Ectodermal cell (in vitro differentiated cells): Measurements from ENCODE around the gene ABCC6.

Experiments
- H3K27ac ChIP-seq: 2 replicates; pipeline ENCODE4 v1.7.0; 2013; ENCODE audit warnings: mild to moderate bottlenecking, low read depth, low read length; ENCODE audit not compliant: insufficient read depth, poor library complexity, severe bottlenecking
- H3K27me3 ChIP-seq: 2 replicates; pipeline ENCODE4 v1.7.0; 2013; ENCODE audit warnings: mild to moderate bottlenecking, low read length; ENCODE audit not compliant: insufficient read depth, control insufficient read depth, poor library complexity, severe bottlenecking
- H3K36me3 ChIP-seq: one replicate; pipeline ENCODE4 v1.7.0; 2013; ENCODE audit warnings: low read length; ENCODE audit not compliant: control insufficient read depth, insufficient read depth
- H3K4me1 ChIP-seq: one replicate; pipeline ENCODE4 v1.7.0; 2013; ENCODE audit warnings: low read length; ENCODE audit not compliant: control insufficient read depth, insufficient read depth
- H3K4me3 ChIP-seq: 2 replicates; pipeline ENCODE4 v1.7.0; 2013; ENCODE audit warnings: low read depth, low read length, control low read depth; ENCODE audit not compliant: insufficient read depth
- H3K9me3 ChIP-seq: 2 replicates; pipeline ENCODE4 v1.7.0; 2013; ENCODE audit warnings: mild to moderate bottlenecking, low read length, moderate library complexity; ENCODE audit not compliant: control insufficient read depth
- WGBS, 2 experiments: methylation state at CpG; one replicate each; pipeline ENCODE4 v1.1.7; 2013; ENCODE audit warnings: missing lambda C conversion rate in 2 of 2; 5-methylcytosine and 5-hydroxymethylcytosine counted together

ABCC6 gene

DNA sequence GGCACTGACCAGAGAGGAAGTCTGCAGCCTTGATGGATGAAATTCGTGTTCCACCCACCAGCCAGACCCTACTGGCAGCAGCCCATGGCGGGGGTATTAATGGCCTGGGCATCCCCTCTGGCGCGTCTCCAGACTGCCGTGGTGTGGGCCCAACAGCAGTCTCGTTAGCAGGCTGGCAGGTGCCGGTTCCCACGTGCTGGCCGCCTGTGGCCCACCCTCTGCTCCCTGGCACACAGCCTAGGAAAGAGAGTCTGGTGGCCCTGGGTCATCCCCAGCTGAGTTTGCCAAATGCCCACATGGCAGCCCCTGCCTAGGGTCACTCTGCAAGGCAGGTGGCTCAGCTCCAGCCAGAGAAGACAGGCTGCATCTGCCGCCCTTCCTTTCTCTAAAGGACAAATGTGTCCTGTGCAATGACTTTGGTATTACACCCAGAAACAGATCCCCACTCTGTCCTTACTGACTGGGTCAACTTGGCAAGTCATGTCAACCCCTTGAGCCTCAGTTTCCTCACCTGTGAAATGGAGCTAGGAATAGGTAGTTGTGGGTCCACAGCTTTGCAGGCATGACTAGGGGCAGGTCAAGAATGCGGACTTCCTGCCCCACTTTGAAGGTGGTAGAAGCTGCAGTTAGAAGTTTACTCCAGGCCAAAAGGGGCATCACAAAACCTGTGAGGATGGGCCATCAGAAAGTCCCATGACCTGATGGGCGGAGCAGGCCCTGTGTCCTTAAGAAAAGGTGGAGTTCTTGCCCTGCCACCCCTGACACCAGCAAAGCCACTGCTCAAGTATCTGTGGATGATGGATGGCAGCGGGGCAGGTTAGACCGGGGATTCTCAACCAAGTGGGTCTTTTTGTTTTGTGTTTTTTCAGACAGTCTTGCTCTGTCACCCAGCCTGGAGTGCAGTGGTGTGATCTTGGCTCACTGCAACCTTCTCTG lies 76.6 kb downstream of the ABCC6 start:
- H3K9me3 ChIP-seq, result no peaks in the 10 kb centered on the region
- peaks cover under 1% of the 10 kb centered on the region for H3K36me3 ChIP-seq
- no peaks in the 10 kb centered on the region for H3K27me3 ChIP-seq
- no peak overlapping the region for H3K4me3 ChIP-seq
- 93% methylated on average over 14 of the region's 14 CpGs for WGBS, 2 experiments
- H3K27ac ChIP-seq, result no peak overlapping the region
- no peaks in the 10 kb centered on the region for H3K4me1 ChIP-seq

DNA sequence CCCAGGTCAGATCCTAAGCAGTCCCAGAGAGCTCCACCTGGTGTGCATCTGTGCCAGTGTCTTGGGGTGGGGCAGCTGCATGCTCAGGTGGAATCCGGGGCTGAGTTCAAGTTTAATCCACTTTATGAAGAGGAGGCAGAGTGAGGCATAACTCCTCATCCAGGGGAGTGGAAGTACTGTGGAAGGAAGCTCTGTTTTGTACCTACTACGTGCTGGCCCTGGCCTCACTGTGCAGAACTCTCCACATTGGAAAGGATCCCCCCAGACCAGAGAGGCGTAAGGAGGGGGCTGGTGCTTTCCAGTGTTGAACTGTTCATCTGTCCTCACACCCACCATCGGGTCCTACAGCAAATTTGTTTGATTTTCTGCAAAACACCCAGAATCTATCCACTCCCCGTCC lies 78.0 kb downstream of the ABCC6 start:
- H3K9me3 ChIP-seq, result no peaks in the 10 kb centered on the region
- WGBS, 2 experiments, result 84% methylated on average over 5 of the region's 5 CpGs
- no peak overlapping the region for H3K4me3 ChIP-seq

DNA sequence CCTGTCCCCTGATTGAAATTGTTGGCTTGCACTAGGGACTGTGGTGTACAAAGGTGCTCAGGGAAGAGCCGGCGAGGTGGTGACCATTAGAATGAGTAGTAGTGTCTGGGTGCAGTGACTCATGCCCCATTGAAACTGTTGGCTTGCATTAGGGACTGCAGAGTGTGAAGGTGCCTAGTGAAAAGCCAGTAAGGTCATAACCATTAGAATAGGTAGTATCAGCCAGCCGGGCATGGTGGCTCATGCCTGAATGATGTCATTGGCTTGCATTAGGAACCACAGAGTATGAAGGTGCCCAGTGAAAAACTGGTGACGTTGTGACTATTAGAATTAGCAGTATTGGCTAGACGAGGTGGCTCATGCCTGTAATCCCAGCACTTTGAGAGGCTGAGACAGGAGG lies 78.9 kb downstream of the ABCC6 start:
- H3K4me1 ChIP-seq, result no peaks in the 10 kb centered on the region
- H3K36me3 ChIP-seq, result peaks cover 13% of the 10 kb centered on the region
- no peak overlapping the region for H3K4me3 ChIP-seq
- no peaks in the 10 kb centered on the region for H3K9me3 ChIP-seq
- no peaks in the 10 kb centered on the region for H3K27me3 ChIP-seq
- 93 to 97% methylated on average over 5 of the region's 5 CpGs for WGBS, 2 experiments
- H3K27ac ChIP-seq, result no peak overlapping the region

More for the DNA sequence above, 78.0 kb downstream of the ABCC6 start:
- peaks cover 13% of the 10 kb centered on the region for H3K36me3 ChIP-seq
- H3K27me3 ChIP-seq, result no peaks in the 10 kb centered on the region
- H3K4me1 ChIP-seq, result no peaks in the 10 kb centered on the region
- H3K27ac ChIP-seq, result no peak overlapping the region

DNA sequence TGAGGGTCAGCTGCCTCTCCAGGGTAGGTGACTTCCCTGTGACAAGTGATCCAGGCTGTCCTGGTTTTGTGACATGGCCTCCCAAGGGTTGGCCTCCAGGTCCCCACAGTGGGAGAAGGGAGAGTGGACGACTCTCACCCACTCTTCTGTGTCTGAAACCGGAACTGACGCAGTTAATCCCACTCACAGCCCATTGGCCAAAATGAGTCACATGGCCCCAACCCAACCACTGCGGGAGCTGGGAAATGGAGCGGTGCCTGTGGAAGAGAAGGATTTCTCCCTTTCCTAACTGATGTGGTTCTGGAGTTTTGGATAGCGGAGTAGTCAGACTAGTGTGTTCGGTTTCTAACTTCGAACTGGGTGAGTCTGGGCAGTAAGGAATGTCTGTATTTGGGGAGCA lies 79.4 kb downstream of the ABCC6 start:
- 90 to 93% methylated on average over 8 of the region's 8 CpGs for WGBS, 2 experiments
- Histone ChIP-seq H3K9me3 (no peaks in the 10 kb centered on the region), H3K4me3 (no peak overlapping the region)

DNA sequence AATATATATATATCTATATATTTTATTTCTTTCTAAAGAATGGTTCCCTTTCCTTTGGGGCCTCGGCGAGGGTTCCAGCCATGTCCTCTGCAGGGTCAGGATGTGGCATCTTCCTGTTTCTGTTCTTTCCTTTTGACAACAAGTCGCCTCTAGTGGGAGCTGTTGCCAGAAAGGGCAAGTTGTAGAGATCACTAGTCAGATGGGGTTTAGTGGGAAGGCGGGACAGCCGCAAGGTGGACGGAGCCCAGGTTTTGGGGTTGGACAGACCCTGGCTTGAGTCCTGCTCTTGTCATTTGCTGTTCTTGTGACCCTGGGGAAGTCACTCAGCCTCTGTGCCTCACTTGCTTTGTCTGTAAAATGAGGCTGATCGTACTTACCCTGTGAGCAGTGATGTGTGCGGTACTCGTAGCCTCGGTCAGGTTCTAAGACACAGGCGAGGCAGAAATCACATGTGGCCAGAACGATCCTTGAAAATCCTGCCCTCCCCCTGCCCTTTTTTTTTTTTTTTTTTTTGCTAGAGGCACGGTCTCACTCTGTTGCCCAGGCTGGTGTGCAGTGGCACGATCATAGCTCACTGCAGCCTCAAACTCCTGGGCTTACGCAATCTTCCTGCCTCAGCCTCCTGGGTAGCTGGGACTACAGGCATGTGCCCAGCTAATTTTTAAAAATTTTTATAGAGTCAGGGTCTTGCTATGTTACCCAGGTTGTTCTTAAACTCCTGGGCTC lies 80.1 kb downstream of the ABCC6 start:
- Histone ChIP-seq H3K36me3 (peaks cover 14% of the 10 kb centered on the region), H3K4me1 (no peaks in the 10 kb centered on the region), H3K27me3 (no peaks in the 10 kb centered on the region), H3K27ac (no peak overlapping the region), H3K9me3 (no peaks in the 10 kb centered on the region), H3K4me3 (no peak overlapping the region)
- WGBS, 2 experiments, result 91 to 94% methylated on average over 15 of the region's 15 CpGs

More for the DNA sequence above, 79.4 kb downstream of the ABCC6 start:
- H3K4me1 ChIP-seq, result no peaks in the 10 kb centered on the region
- peaks cover 13% of the 10 kb centered on the region for H3K36me3 ChIP-seq
- H3K27ac ChIP-seq, result no peak overlapping the region
- H3K27me3 ChIP-seq, result no peaks in the 10 kb centered on the region

DNA sequence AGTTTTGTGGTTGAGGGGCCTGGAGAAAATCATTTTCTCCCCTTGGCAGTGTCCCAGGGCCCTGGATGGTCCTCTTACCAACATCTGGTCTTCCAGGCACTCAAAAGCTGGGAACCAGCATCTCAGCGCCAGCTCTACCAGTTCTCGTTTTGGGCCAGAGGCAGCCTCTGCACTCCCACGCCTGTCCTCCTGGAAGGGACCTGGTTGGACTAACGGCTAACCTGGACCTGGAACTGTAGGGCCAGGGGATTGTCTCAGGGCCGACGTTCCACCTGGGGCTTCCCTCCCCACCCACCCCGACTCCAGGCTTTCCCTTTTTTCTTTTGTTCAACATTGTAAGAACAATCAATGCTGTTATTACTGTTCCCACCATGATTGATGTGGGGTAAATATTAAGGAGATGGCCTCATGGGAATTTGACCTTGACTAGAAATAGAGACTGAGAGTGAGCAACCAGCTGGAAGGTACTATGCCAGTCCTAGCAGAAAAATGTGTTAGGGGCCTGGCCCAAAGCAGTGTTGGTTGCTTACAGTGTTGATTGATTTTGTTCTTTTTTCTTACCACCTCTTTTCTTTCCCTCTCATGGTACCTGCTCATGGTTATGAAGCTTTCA lies 81.4 kb downstream of the ABCC6 start:
- Histone ChIP-seq H3K27ac (no peak overlapping the region), H3K4me3 (no peak overlapping the region), H3K36me3 (peaks cover 25% of the 10 kb centered on the region), H3K4me1 (no peaks in the 10 kb centered on the region), H3K9me3 (no peaks in the 10 kb centered on the region), H3K27me3 (no peaks in the 10 kb centered on the region)
- WGBS, 2 experiments, result 95 to 96% methylated on average over 6 of the region's 7 CpGs

DNA sequence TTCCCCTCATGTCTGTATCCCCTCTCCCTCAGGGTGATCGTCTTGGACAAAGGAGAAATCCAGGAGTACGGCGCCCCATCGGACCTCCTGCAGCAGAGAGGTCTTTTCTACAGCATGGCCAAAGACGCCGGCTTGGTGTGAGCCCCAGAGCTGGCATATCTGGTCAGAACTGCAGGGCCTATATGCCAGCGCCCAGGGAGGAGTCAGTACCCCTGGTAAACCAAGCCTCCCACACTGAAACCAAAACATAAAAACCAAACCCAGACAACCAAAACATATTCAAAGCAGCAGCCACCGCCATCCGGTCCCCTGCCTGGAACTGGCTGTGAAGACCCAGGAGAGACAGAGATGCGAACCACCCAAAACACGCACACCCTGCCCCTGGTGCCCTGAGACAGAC lies 82.2 kb downstream of the ABCC6 start:
- Histone ChIP-seq H3K27me3 (no peaks in the 10 kb centered on the region), H3K36me3 (peaks cover 32% of the 10 kb centered on the region)
- WGBS, 2 experiments, result 94 to 96% methylated on average over 11 of the region's 11 CpGs

DNA sequence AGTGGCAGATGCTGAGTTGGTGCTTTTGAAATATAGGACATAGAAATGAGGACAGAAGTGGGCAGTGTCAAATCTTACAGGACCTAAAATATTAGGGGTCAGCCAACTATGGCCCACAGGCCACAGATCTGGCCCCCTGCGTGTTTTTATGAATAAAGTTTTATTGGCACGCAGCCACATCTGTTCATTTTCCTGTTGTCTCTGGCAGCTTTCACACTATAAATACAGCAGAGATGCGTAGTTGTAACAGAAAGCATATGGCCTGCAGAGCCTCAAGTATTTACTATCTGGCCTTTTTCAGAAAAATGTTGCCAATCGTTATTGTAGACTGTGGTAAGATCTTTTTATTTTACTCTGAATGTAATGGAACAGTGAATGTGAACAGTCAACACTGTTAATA lies 82.8 kb downstream of the ABCC6 start:
- no peaks in the 10 kb centered on the region for H3K4me1 ChIP-seq
- no peaks in the 10 kb centered on the region for H3K9me3 ChIP-seq
- H3K27me3 ChIP-seq, result no peaks in the 10 kb centered on the region
- peaks cover 32% of the 10 kb centered on the region for H3K36me3 ChIP-seq
- 90 to 94% methylated on average over 4 of the region's 4 CpGs for WGBS, 2 experiments
- no peak overlapping the region for H3K27ac ChIP-seq
- no peak overlapping the region for H3K4me3 ChIP-seq

More for the DNA sequence above, 82.2 kb downstream of the ABCC6 start:
- Histone ChIP-seq H3K4me3 (no peak overlapping the region), H3K27ac (no peak overlapping the region), H3K9me3 (no peaks in the 10 kb centered on the region), H3K4me1 (no peaks in the 10 kb centered on the region)

DNA sequence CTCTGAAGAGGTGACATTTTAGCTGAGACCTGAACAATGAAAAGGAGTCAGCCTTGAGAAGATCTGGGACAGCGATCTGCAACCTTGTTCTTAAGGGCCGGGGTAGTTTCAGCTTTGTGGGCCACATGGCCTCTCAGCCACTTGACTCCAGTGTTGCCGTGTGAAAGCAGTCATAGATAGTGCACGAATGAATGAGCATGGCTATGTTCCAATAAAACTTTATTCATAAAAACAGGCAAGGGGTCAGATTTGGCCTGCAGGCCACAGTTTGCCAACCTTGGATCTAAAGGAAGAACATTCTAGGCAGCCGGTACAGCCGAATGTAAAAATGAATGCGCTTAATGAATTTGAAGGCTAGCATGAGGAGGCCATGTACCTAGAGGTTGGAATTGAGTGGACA lies 83.5 kb downstream of the ABCC6 start:
- Histone ChIP-seq H3K27me3 (no peaks in the 10 kb centered on the region), H3K9me3 (no peaks in the 10 kb centered on the region), H3K4me1 (no peaks in the 10 kb centered on the region), H3K4me3 (no peak overlapping the region), H3K27ac (no peak overlapping the region), H3K36me3 (peaks cover 32% of the 10 kb centered on the region)
- WGBS, 2 experiments, result 95 to 98% methylated on average over 7 of the region's 7 CpGs

DNA sequence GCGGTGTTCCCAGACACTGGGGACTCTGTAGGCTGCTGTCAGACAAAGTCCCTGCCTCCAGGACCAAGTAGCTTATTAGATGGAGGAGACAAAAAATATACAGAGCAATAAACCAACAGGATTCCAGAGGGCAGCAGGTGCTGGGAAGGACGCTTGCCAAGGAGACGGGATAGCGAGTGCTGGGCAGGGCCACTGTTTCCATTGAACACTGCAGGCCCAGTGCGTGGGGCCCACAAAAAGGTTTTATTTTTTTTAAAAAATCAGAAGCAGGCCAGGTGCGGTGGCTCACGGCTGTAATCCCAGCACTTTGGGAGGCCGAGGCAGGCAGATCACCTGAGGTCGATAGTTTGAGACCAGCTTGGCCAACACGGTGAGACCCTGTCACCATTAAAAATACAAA lies 84.2 kb downstream of the ABCC6 start:
- Histone ChIP-seq H3K4me1 (no peaks in the 10 kb centered on the region), H3K27ac (no peak overlapping the region), H3K9me3 (no peaks in the 10 kb centered on the region), H3K27me3 (no peaks in the 10 kb centered on the region), H3K4me3 (no peak overlapping the region), H3K36me3 (peaks cover 32% of the 10 kb centered on the region)
- 93 to 96% methylated on average over 10 of the region's 10 CpGs for WGBS, 2 experiments
